Prostate gland (tissue), 2 donors: ENCODE data around the gene FIGN.

Source experiments
- CTCF ChIP-seq, 4 experiments: fragments of 200-600 bp in 2 of 4; fragments of 450-650 bp in 2 of 4; sonication (generic) in 2 of 4; IDR thresholded peaks; 1 replicate in 3 of 4; 2 replicates in 1 of 4; pipeline ENCODE4 v1.5.1; 2016 to 2019; ENCODE audit warnings: antibody characterized with exemption in 4 of 4, mild to moderate bottlenecking in 2 of 4, moderate library complexity in 2 of 4
- POLR2A ChIP-seq: fragments of 450-650 bp; IDR thresholded peaks from one replicate; pipeline ENCODE4 v1.6.1; 2016; ENCODE audit warnings: antibody characterized with exemption, mild to moderate bottlenecking

- TF ChIP-seq CTCF (IDR thresholded peaks at IDR 0.05) (no peak), POLR2A (no peak)
Measured at GRCh38 chr2:163594497-163594896, 141.3 kb downstream of the FIGN start.
